ENCODE data around the gene TLR4. TPM values are rescaled to one million over a fixed set of nuclear protein-coding genes. Genes with fewer than 3 reads are reported as not detected.

The TLR4 gene
- total RNA-seq, 4 donors from 2014 or later, result 18.6 to 29.5 (median 26.8) TPM

GRCh38 chr9:117763314-117763713 is 59.1 kb downstream of the TLR4 start:
- no peak overlapping the region for H3K4me3 ChIP-seq
- no peaks in the 10 kb centered on the region for H3K27me3 ChIP-seq
- no peak overlapping the region for H3K27ac ChIP-seq
- TF ChIP-seq CTCF (IDR thresholded peaks at IDR 0.05) (no peak), POLR2A (IDR thresholded peaks at IDR 0.05) (no peak)
- no peak for DNase-seq
- no peaks in the 10 kb centered on the region for H3K36me3 ChIP-seq
- no peaks in the 10 kb centered on the region for H3K9me3 ChIP-seq
- no peaks in the 10 kb centered on the region for H3K4me1 ChIP-seq
- intact Hi-C loops (cut with DNase I; ENCODE audit: low total_unique reads), result no loop called here

- Histone ChIP-seq H3K27me3 (no peaks in the 10 kb centered on the region), H3K36me3 (no peaks in the 10 kb centered on the region), H3K4me3 (no peak overlapping the region), H3K4me1 (no peaks in the 10 kb centered on the region), H3K9me3 (no peaks in the 10 kb centered on the region), H3K27ac (no peak overlapping the region)
- TF ChIP-seq POLR2A (IDR thresholded peaks at IDR 0.05), result no peak
- TF ChIP-seq CTCF (IDR thresholded peaks at IDR 0.05), result no peak
- intact Hi-C loops (cut with DNase I; ENCODE audit: low total_unique reads), result no loop called here
- DNase-seq, result no peak
Observed at GRCh38 chr9:117768750-117769395, 64.7 kb downstream of the TLR4 start.

DNA sequence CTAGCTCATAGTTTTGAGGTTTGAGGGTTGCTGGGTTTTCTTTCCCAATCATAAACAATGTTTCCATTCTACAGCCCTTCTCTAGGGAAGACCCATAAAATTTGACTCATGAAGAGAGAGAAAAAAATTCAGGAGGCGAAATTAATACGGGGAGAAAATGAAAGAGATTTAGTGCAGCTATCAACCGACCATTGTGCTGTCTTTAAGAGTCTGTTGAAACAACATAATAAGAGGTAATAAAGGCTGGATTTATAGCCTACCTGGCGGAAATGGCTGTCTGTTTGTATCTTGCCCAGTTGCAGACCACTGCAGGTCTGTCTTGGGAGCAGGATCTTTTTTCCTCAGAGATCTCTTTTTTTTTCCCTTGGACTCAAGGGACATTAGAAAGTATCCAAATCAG is 66.9 kb downstream of the TLR4 start:
- no peak for TF ChIP-seq CTCF (IDR thresholded peaks at IDR 0.05)
- no peak for TF ChIP-seq POLR2A (IDR thresholded peaks at IDR 0.05)
- no peak for DNase-seq
- Histone ChIP-seq H3K9me3 (no peaks in the 10 kb centered on the region), H3K4me1 (no peaks in the 10 kb centered on the region), H3K36me3 (no peaks in the 10 kb centered on the region), H3K4me3 (no peak overlapping the region), H3K27me3 (no peaks in the 10 kb centered on the region), H3K27ac (no peak overlapping the region)
- intact Hi-C loops (cut with DNase I; ENCODE audit: low total_unique reads), result no loop called here

GRCh38 chr9:117772960-117773359 is 68.8 kb downstream of the TLR4 start:
- H3K4me1 ChIP-seq, result no peaks in the 10 kb centered on the region
- no peak for DNase-seq
- H3K27me3 ChIP-seq, result no peaks in the 10 kb centered on the region
- H3K27ac ChIP-seq, result no peak overlapping the region
- no peak for TF ChIP-seq POLR2A (IDR thresholded peaks at IDR 0.05)
- H3K9me3 ChIP-seq, result no peaks in the 10 kb centered on the region
- no peak overlapping the region for H3K4me3 ChIP-seq
- H3K36me3 ChIP-seq, result no peaks in the 10 kb centered on the region
- intact Hi-C loops (cut with DNase I; ENCODE audit: low total_unique reads), result no loop called here

Small RNA genes within 50 kb of the gene (small RNA-seq; reads per million reads assigned to genes)
- gene RNU6-1082P, result not detected

Measured in uterus (tissue), 4 donors.